OCI-LY7 (cell line): ENCODE results near the gene ST3GAL3. TPM values are rescaled to one million over a fixed set of nuclear protein-coding genes. Genes with fewer than 3 reads are reported as not detected.

ENCODE experiments used
- BruUV-seq: library from RNA; stranded (reverse); fragments of 400-500 nt; replicated peaks from 2 replicates; lab custom pipeline; 2021; lab: Mats Ljungman, UMichigan
- CTCF ChIA-PET: fragments of 300-600 bp; sonication (Branson Sonifier 250); formaldehyde crosslinking; loops from one replicate; lab custom pipeline; 2022; ENCODE audit warnings: antibody characterized with exemption; ENCODE audit not compliant: unreplicated experiment; lab: Charles Lee
- POLR2A ChIA-PET: fragments of 300-600 bp; sonication (Branson Sonifier 250); formaldehyde crosslinking; loops from one replicate; lab custom pipeline; 2022; ENCODE audit warnings: antibody characterized with exemption; lab: Charles Lee
- DNase-seq: peaks from one replicate; pipeline ENCODE4 v3.0.0-alpha.2; 2015; ENCODE audit warnings: low spot score
- H2AFZ ChIP-seq: fragments of 200-600 bp; sonication (generic), shearing (Covaris generic); 2 replicates; pipeline ENCODE4 v1.6.1; 2014; ENCODE audit warnings: mild to moderate bottlenecking, antibody characterized with exemption, low read length, moderate library complexity
- H3K27ac ChIP-seq: fragments of 200-600 bp; sonication (generic); 2 replicates; pipeline ENCODE4 v1.5.1; 2014; ENCODE audit warnings: mixed run types, low read depth, mild to moderate bottlenecking, moderate library complexity, low read length, inconsistent platforms; ENCODE audit not compliant: poor library complexity, severe bottlenecking
- H3K36me3 ChIP-seq: fragments of 200-600 bp; sonication (generic); 2 replicates; pipeline ENCODE4 v1.6.1; 2014; ENCODE audit warnings: mild to moderate bottlenecking, antibody characterized with exemption, low read length, moderate library complexity, mixed read lengths; ENCODE audit not compliant: insufficient read depth
- H3K4me1 ChIP-seq: fragments of 200-600 bp; sonication (generic); 2 replicates; pipeline ENCODE4 v1.5.1; 2014; ENCODE audit warnings: mild to moderate bottlenecking, low read length; ENCODE audit not compliant: insufficient read depth, poor library complexity, severe bottlenecking
- H3K4me2 ChIP-seq: fragments of 200-600 bp; sonication (generic); 2 replicates; pipeline ENCODE4 v1.6.1; 2014; ENCODE audit warnings: mild to moderate bottlenecking, low read length
- H3K4me3 ChIP-seq: fragments of 200-600 bp; sonication (generic); 2 replicates; pipeline ENCODE4 v1.5.1; 2014; ENCODE audit warnings: mild to moderate bottlenecking, low read depth, low read length; ENCODE audit not compliant: poor library complexity, severe bottlenecking
- H3K79me2 ChIP-seq: fragments of 200-600 bp; sonication (generic); 2 replicates; pipeline ENCODE4 v1.6.1; 2016; ENCODE audit warnings: low read depth, mild to moderate bottlenecking, low read length, moderate library complexity, mixed read lengths; ENCODE audit not compliant: insufficient read depth
- H3K9me2 ChIP-seq: fragments of 200-600 bp; sonication (generic); 2 replicates; pipeline ENCODE4 v1.6.1; 2016; ENCODE audit warnings: mild to moderate bottlenecking, low read length, mixed read lengths; ENCODE audit not compliant: insufficient read depth
- H3K9me3 ChIP-seq: fragments of 200-600 bp; sonication (generic); 2 replicates; pipeline ENCODE4 v1.6.1; 2014; ENCODE audit warnings: mild to moderate bottlenecking, mixed run types, low read length, mixed read lengths
- H4K20me1 ChIP-seq: fragments of 200-600 bp; sonication (generic); 2 replicates; pipeline ENCODE4 v1.6.1; 2014; ENCODE audit warnings: mild to moderate bottlenecking, antibody characterized with exemption, low read length, moderate library complexity, mixed read lengths; ENCODE audit not compliant: insufficient read depth
- CTCF ChIP-seq: fragments of 200-600 bp; sonication (generic); conservative IDR thresholded peaks from 2 replicates; pipeline ENCODE4 v1.5.1; 2014; ENCODE audit warnings: mild to moderate bottlenecking, antibody characterized with exemption, low read length, moderate library complexity, mixed read lengths
- EZH2phosphoT487 ChIP-seq: fragments of 200-600 bp; sonication (generic); IDR thresholded peaks from 2 replicates; pipeline ENCODE4 v1.6.1; 2018; ENCODE audit warnings: low read depth, borderline replicate concordance, mild to moderate bottlenecking, mixed run types, antibody characterized with exemption, low read length, moderate library complexity, mixed read lengths
- intact Hi-C: fragments of 100-400 bp; cut with micrococcal nuclease; formaldehyde crosslinking; loops from one replicate; pipeline ENCODE4 v1.10.0; 2022; ENCODE audit not compliant: unreplicated experiment
- total RNA-seq, 2 experiments: library from RNA; depleted of rRNA in 1 of 2; stranded (reverse); fragments of >200 nt in 1 of 2; shearing (Covaris generic) in 1 of 2; gene quantifications; 2 replicates each; pipeline ENCODE4 v1.2.3, GENCODE V29; 2014 to 2022

Gene ST3GAL3
- total RNA-seq, 2 experiments from 2014 or later, result 24.0 to 45.0 TPM

GRCh38 chr1:43660355-43660754, 47.0 kb upstream of the ST3GAL3 start:
- no peak overlapping the region for H3K27ac ChIP-seq
- H3K9me2 ChIP-seq, result no peaks in the 10 kb centered on the region
- no peaks in the 10 kb centered on the region for H3K79me2 ChIP-seq
- H3K4me1 ChIP-seq, result no peaks in the 10 kb centered on the region
- ChIA-PET CTCF (no interaction called here), POLR2A (interaction anchor here (2.4 kb wide), 1 partner anchor 10 kb away, joined by 18 read pairs; the partner anchor contains the start of gene KDM4A)
- no peaks in the 10 kb centered on the region for H4K20me1 ChIP-seq
- no TSS peak for BruUV-seq
- no peak overlapping the region for H3K4me2 ChIP-seq
- no peak overlapping the region for H2AFZ ChIP-seq
- DNase-seq, result no peak
- no peaks in the 10 kb centered on the region for H3K9me3 ChIP-seq
- intact Hi-C loops, result no loop called here
- no peak overlapping the region for H3K4me3 ChIP-seq
- no peak for TF ChIP-seq CTCF
- no peak for TF ChIP-seq EZH2phosphoT487
- peaks cover 98% of the 10 kb centered on the region for H3K36me3 ChIP-seq

- Histone ChIP-seq H3K4me1 (no peaks in the 10 kb centered on the region), H3K27ac (no peak overlapping the region), H2AFZ (no peak overlapping the region), H3K79me2 (no peaks in the 10 kb centered on the region), H4K20me1 (no peaks in the 10 kb centered on the region), H3K4me3 (no peak overlapping the region), H3K36me3 (peaks cover 98% of the 10 kb centered on the region), H3K9me3 (no peaks in the 10 kb centered on the region), H3K4me2 (no peak overlapping the region), H3K9me2 (no peaks in the 10 kb centered on the region)
- BruUV-seq, result no TSS peak
- ChIA-PET CTCF (no interaction called here), POLR2A (interaction anchor here (0.8 kb wide), 1 partner anchor 10 kb away, joined by 3 read pairs; no protein-coding TSS in a partner anchor)
- DNase-seq, result no peak
- intact Hi-C loops, result no loop called here
- no peak for TF ChIP-seq EZH2phosphoT487
- TF ChIP-seq CTCF, result no peak
These were observed 43.0 kb upstream of the ST3GAL3 start for GRCh38 chr1:43664369-43664768.

- POLR2A ChIA-PET, result interaction anchor here (1.2 kb wide), 1 partner anchor 21 kb away, joined by 3 read pairs; no protein-coding TSS in a partner anchor
- no peak for TF ChIP-seq CTCF
- no peak for TF ChIP-seq EZH2phosphoT487
These were observed 40.7 kb upstream of the ST3GAL3 start for GRCh38 chr1:43666608-43667007.

More at GRCh38 chr1:43666608-43667007, 40.7 kb upstream of the ST3GAL3 start:
- Histone ChIP-seq H3K27ac (no peak overlapping the region), H3K79me2 (no peaks in the 10 kb centered on the region), H3K9me3 (no peaks in the 10 kb centered on the region), H3K4me2 (no peak overlapping the region), H2AFZ (no peak overlapping the region), H3K4me1 (no peaks in the 10 kb centered on the region), H4K20me1 (no peaks in the 10 kb centered on the region), H3K36me3 (peaks cover 97% of the 10 kb centered on the region), H3K4me3 (no peak overlapping the region), H3K9me2 (no peaks in the 10 kb centered on the region)
- no peak for DNase-seq
- BruUV-seq, result no TSS peak
- intact Hi-C loops, result no loop called here
- CTCF ChIA-PET, result no interaction called here
